Endodermal cell (in vitro differentiated cells): ENCODE data around the gene C1QTNF9. TPM values are rescaled to one million over a fixed set of nuclear protein-coding genes. Genes with fewer than 3 reads are reported as not detected.

ENCODE experiments used
- DNase-seq: peaks from one replicate; pipeline ENCODE4 v3.0.0-alpha.2; 2017
- H3K27ac ChIP-seq: 2 replicates; pipeline ENCODE4 v1.5.1; 2013; ENCODE audit warnings: mild to moderate bottlenecking, low read depth, low read length, moderate library complexity
- H3K27me3 ChIP-seq: 2 replicates; pipeline ENCODE4 v1.6.1; 2013; ENCODE audit warnings: mild to moderate bottlenecking, low read length, moderate library complexity; ENCODE audit not compliant: insufficient read depth, control insufficient read depth, poor library complexity, severe bottlenecking
- H3K36me3 ChIP-seq: 2 replicates; pipeline ENCODE4 v1.7.0; 2013; ENCODE audit warnings: mild to moderate bottlenecking, low read length, moderate library complexity; ENCODE audit not compliant: control insufficient read depth, insufficient read depth
- H3K4me1 ChIP-seq: one replicate; pipeline ENCODE4 v1.7.0; 2013; ENCODE audit warnings: low read length; ENCODE audit not compliant: control insufficient read depth, insufficient read depth
- H3K4me3 ChIP-seq: 2 replicates; pipeline ENCODE4 v1.5.1; 2013; ENCODE audit warnings: mild to moderate bottlenecking, low read length, moderate library complexity
- H3K9ac ChIP-seq: 2 replicates; pipeline ENCODE4 v1.6.1; 2013; ENCODE audit warnings: mild to moderate bottlenecking, low read length, moderate library complexity; ENCODE audit not compliant: poor library complexity, severe bottlenecking; ENCODE audit errors: extremely low read depth
- H3K9me3 ChIP-seq: 2 replicates; pipeline ENCODE4 v1.6.1; 2013; ENCODE audit warnings: mild to moderate bottlenecking, low read length, moderate library complexity; ENCODE audit not compliant: control insufficient read depth
- H3K27ac Mint-ChIP-seq: 2 replicates; pipeline ENCODE4 v1.8.0; 2020; ENCODE audit warnings: mixed read lengths
- H3K27me3 Mint-ChIP-seq: 2 replicates; pipeline ENCODE4 v1.8.0; 2021; ENCODE audit warnings: mild to moderate bottlenecking, mixed read lengths; ENCODE audit not compliant: insufficient read depth
- H3K36me3 Mint-ChIP-seq: 2 replicates; pipeline ENCODE4 v1.8.0; 2020; ENCODE audit warnings: low read depth, mixed read lengths
- H3K4me1 Mint-ChIP-seq: 2 replicates; pipeline ENCODE4 v1.8.0; 2020; ENCODE audit warnings: mixed read lengths
- H3K4me3 Mint-ChIP-seq: 2 replicates; pipeline ENCODE4 v1.8.0; 2020; ENCODE audit warnings: mild to moderate bottlenecking, moderate library complexity, mixed read lengths
- H3K9me3 Mint-ChIP-seq: 2 replicates; pipeline ENCODE4 v1.8.0; 2020; ENCODE audit warnings: mild to moderate bottlenecking, mixed read lengths
- WGBS, 2 experiments: methylation state at CpG; one replicate each; pipeline versions ENCODE4 v1.1.5 to v1.1.7; 2013; ENCODE audit warnings: missing lambda C conversion rate in 2 of 2, mixed read lengths in 1 of 2; ENCODE audit not compliant: insufficient coverage in 1 of 2, insufficient read length in 1 of 2; 5-methylcytosine and 5-hydroxymethylcytosine counted together
- total RNA-seq, 2 donors: library from RNA; stranded (reverse); fragmentation: NEBNext Ultra II Directional in 1 of 2; extraction: Animal tissue kit (Norgen Biotek cat#: 25700) in 1 of 2; gene quantifications; 2 replicates in 1 of 2; 3 replicates in 1 of 2; pipeline ENCODE4 v1.2.1, GENCODE V29; 2021
- TF ChIP-seq, protein P1 (sequence below): fragments of 200-600 bp; sonication (generic); conservative IDR thresholded peaks from 2 replicates; pipeline ENCODE4 v1.5.0; 2021; ENCODE audit warnings: antibody characterized with exemption, mild to moderate bottlenecking

The C1QTNF9 gene
- total RNA-seq, 2 donors from 2014 or later = not detected

DNA sequence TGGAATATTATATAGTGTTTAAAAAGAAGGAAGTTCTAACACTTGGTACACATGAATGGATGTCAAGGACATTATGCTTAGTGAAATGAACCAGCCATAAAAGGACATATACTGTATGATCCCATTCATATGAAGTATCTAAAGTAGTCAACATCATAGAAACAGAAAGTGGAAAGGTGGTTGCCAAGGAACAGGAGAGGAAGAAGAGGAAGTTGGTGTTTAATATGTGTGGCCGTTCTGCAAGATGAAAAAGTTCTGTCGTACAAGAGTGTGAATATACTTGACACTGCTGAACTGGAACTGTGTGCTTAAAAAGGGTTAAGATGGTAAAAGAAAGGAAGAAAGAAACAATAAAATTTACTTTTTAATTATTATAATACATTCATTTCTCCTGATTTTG lies 33.1 kb upstream of the C1QTNF9 start:
- Histone ChIP-seq H3K27me3 (no peaks in the 10 kb centered on the region), H3K9me3 (no peaks in the 10 kb centered on the region), H3K4me3 (no peak overlapping the region), H3K27ac (no peak overlapping the region), H3K36me3 (no peaks in the 10 kb centered on the region), H3K4me1 (no peaks in the 10 kb centered on the region), H3K9ac (no peak overlapping the region)
- Mint-ChIP-seq H3K4me3 (no peak overlapping the region), H3K27ac (no peak overlapping the region), H3K4me1 (peaks cover 11% of the 10 kb centered on the region), H3K9me3 (no peaks in the 10 kb centered on the region), H3K27me3 (no peaks in the 10 kb centered on the region), H3K36me3 (no peaks in the 10 kb centered on the region)
- WGBS, 2 experiments = 93 to 100% methylated on average over 2 of the region's 2 CpGs
- TF ChIP-seq, protein P1, sequence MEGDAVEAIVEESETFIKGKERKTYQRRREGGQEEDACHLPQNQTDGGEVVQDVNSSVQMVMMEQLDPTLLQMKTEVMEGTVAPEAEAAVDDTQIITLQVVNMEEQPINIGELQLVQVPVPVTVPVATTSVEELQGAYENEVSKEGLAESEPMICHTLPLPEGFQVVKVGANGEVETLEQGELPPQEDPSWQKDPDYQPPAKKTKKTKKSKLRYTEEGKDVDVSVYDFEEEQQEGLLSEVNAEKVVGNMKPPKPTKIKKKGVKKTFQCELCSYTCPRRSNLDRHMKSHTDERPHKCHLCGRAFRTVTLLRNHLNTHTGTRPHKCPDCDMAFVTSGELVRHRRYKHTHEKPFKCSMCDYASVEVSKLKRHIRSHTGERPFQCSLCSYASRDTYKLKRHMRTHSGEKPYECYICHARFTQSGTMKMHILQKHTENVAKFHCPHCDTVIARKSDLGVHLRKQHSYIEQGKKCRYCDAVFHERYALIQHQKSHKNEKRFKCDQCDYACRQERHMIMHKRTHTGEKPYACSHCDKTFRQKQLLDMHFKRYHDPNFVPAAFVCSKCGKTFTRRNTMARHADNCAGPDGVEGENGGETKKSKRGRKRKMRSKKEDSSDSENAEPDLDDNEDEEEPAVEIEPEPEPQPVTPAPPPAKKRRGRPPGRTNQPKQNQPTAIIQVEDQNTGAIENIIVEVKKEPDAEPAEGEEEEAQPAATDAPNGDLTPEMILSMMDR = no peak
- no peak for DNase-seq

DNA sequence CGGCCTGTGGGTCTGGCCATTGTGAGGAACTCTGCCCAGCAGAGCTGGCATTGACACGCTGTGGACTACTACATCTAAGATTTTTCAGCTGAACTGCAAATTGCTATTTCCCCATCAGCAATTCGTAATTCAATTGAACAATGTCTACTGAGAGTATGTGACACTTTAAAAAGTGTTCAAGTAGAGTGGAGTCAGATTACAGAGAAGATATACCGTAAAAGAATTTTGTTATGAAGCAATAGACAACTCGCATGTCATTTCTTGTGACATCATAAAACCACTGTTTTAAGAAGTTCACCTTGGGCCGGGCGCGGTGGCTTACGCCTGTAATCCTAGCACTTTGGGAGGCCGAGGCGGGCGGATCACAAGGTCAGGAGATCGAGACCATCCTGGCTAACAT lies 32.5 kb upstream of the C1QTNF9 start:
- Histone ChIP-seq H3K27me3 (no peaks in the 10 kb centered on the region), H3K4me1 (no peaks in the 10 kb centered on the region), H3K27ac (no peak overlapping the region), H3K9ac (no peak overlapping the region), H3K36me3 (no peaks in the 10 kb centered on the region), H3K4me3 (no peak overlapping the region), H3K9me3 (no peaks in the 10 kb centered on the region)
- WGBS, 2 experiments = 96 to 98% methylated on average over 3 to 13 of the region's 13 CpGs
- no peak for DNase-seq
- Mint-ChIP-seq H3K9me3 (no peaks in the 10 kb centered on the region), H3K4me1 (peaks cover 11% of the 10 kb centered on the region), H3K27me3 (no peaks in the 10 kb centered on the region), H3K27ac (no peak overlapping the region), H3K4me3 (no peak overlapping the region), H3K36me3 (no peaks in the 10 kb centered on the region)
- TF ChIP-seq, protein P1 = no peak

DNA sequence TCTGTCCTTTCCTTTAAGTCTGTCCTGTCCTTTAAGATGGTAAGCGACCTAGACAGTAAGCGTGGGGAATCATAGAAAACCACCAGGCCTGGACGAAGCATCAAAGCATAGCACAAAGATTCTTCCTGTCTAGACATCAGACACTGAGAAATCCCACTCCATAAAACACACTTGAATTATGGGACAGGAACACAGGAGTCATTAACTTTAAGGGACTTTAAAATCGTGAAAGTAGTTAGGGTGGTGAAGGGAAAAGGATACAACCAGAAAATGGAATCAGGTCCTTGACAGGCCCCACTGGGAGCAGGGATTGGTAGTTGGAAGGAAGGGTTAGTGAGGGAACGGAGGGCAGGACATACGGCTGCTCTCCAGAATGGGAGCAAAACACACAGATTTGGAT lies 31.6 kb upstream of the C1QTNF9 start:
- TF ChIP-seq, protein P1 = no peak
- H3K9me3 Mint-ChIP-seq = no peaks in the 10 kb centered on the region
- no peaks in the 10 kb centered on the region for H3K4me1 ChIP-seq
- no peaks in the 10 kb centered on the region for H3K27me3 Mint-ChIP-seq
- no peak overlapping the region for H3K9ac ChIP-seq
- H3K27ac ChIP-seq = no peak overlapping the region
- no peaks in the 10 kb centered on the region for H3K27me3 ChIP-seq
- H3K4me3 Mint-ChIP-seq = no peak overlapping the region
- H3K4me1 Mint-ChIP-seq = peaks cover 11% of the 10 kb centered on the region
- no peaks in the 10 kb centered on the region for H3K9me3 ChIP-seq
- no peaks in the 10 kb centered on the region for H3K36me3 Mint-ChIP-seq
- peak overlapping the region; percentile 19 for H3K27ac Mint-ChIP-seq
- DNase-seq = peak; percentile 15
- WGBS, 2 experiments = 86 to 92% methylated on average over 2 to 6 of the region's 6 CpGs
- H3K4me3 ChIP-seq = no peak overlapping the region
- H3K36me3 ChIP-seq = no peaks in the 10 kb centered on the region
